Kidney (tissue), 14 donors: ENCODE measurements around the gene CALCA. TPM values are rescaled to one million over a fixed set of nuclear protein-coding genes. Genes with fewer than 3 reads are reported as not detected.

Experiments
- DNase-seq, 5 donors: peaks; one replicate each; pipeline ENCODE4 v3.0.0-alpha.2; 2013 to 2020
- FAIRE-seq: peaks from 2 replicates; lab custom pipeline; 2012; peaks lifted over from hg19 to GRCh38; lab: Jason Lieb, UNC
- H3K27ac ChIP-seq, 2 donors: one replicate each; pipeline ENCODE4 v1.7.0; 2013; ENCODE audit warnings: low read depth in 2 of 2, low read length in 2 of 2, inconsistent platforms in 1 of 2
- H3K27me3 ChIP-seq: one replicate; pipeline ENCODE4 v1.7.1; 2013; ENCODE audit warnings: low read length, inconsistent platforms; ENCODE audit not compliant: control insufficient read depth, insufficient read depth
- H3K36me3 ChIP-seq, 3 donors: one replicate each; pipeline versions ENCODE4 v1.7.0 to v1.7.1; 2013; ENCODE audit warnings: low read length in 3 of 3, control low read depth in 1 of 3, inconsistent platforms in 1 of 3; ENCODE audit not compliant: insufficient read depth in 3 of 3, control insufficient read depth in 2 of 3
- H3K4me1 ChIP-seq, 3 donors: one replicate each; pipeline versions ENCODE4 v1.7.0 to v1.7.1; 2013; ENCODE audit warnings: low read length in 3 of 3, inconsistent platforms in 1 of 3, low read depth in 1 of 3; ENCODE audit not compliant: control insufficient read depth in 2 of 3, insufficient read depth in 2 of 3
- H3K4me3 ChIP-seq, 3 donors: one replicate each; pipeline versions ENCODE4 v1.7.0 to v1.8.1; 2013; ENCODE audit warnings: low read length in 3 of 3, control low read depth in 1 of 3, inconsistent platforms in 1 of 3
- H3K9ac ChIP-seq, 3 donors: one replicate each; pipeline versions ENCODE4 v1.7.0 to v1.7.1; 2013; ENCODE audit warnings: low read length in 3 of 3, control low read depth in 1 of 3, inconsistent platforms in 1 of 3
- H3K9me3 ChIP-seq, 3 donors: one replicate each; pipeline versions ENCODE4 v1.7.0 to v1.7.1; 2013; ENCODE audit warnings: low read length in 3 of 3, control low read depth in 1 of 3, inconsistent platforms in 1 of 3; ENCODE audit not compliant: control insufficient read depth in 2 of 3, insufficient read depth in 1 of 3
- intact Hi-C: fragments of 100-400 bp; cut with DNase I; formaldehyde crosslinking; loops from one replicate; pipeline ENCODE4 v1.11.1; 2022
- polyA plus RNA-seq: library from polyadenylated mRNA; stranded (reverse); fragments of 350-450 nt; fragmentation: Illumina TruSeq; extraction: RNeasy Lipid Tissue Mini Kit (QIAGEN cat#74804); gene quantifications from one replicate; pipeline ENCODE4 v1.2.3, GENCODE V29; 2014; ENCODE audit warnings: low read depth, low replicate concordance; ENCODE audit not compliant: insufficient read depth
- total RNA-seq: library from RNA; stranded (reverse); fragmentation: NEBNext Ultra II Directional; extraction: Animal tissue kit (Norgen Biotek cat#: 25700); gene quantifications from one replicate; pipeline ENCODE4 v1.2.1, GENCODE V29; 2021
- TF ChIP-seq, protein P1 (sequence below): IDR thresholded peaks from 3 replicates; pipeline ENCODE4 v1.5.1; 2012; ENCODE audit warnings: mild to moderate bottlenecking, moderate library complexity, borderline replicate concordance; ENCODE audit not compliant: insufficient read depth; ENCODE audit errors: extremely low read depth
- donor health status: control.
- donor health status: control.
- donor health status: control.
- donor health status: control.
- donor health status: control.
- donor health status: DM: yes; HTN: yes; CAD: no.
- donor health status: Normal renal cell carcinoma (clear cell type).

The CALCA gene
- total and polyA plus RNA-seq, 2 donors from 2014 or later = 29.8 TPM; not detected in 1

- FAIRE-seq (no peak), DNase-seq (peak in 4 of 5 donors; percentile 61 to 78 (median 66))
- peak overlapping the region in 2 of 3 donors; percentile 2 to 43 for H3K4me3 ChIP-seq
- peaks cover 0 to 13% (median 10%) of the 10 kb centered on the region in 3 donors for H3K4me1 ChIP-seq
- peaks cover 45% of the 10 kb centered on the region for H3K27me3 ChIP-seq
- H3K27ac ChIP-seq = no peak overlapping the region
- TF ChIP-seq, protein P1, sequence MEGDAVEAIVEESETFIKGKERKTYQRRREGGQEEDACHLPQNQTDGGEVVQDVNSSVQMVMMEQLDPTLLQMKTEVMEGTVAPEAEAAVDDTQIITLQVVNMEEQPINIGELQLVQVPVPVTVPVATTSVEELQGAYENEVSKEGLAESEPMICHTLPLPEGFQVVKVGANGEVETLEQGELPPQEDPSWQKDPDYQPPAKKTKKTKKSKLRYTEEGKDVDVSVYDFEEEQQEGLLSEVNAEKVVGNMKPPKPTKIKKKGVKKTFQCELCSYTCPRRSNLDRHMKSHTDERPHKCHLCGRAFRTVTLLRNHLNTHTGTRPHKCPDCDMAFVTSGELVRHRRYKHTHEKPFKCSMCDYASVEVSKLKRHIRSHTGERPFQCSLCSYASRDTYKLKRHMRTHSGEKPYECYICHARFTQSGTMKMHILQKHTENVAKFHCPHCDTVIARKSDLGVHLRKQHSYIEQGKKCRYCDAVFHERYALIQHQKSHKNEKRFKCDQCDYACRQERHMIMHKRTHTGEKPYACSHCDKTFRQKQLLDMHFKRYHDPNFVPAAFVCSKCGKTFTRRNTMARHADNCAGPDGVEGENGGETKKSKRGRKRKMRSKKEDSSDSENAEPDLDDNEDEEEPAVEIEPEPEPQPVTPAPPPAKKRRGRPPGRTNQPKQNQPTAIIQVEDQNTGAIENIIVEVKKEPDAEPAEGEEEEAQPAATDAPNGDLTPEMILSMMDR = peak; percentile 32
- H3K9me3 ChIP-seq = no peaks in the 10 kb centered on the region
- intact Hi-C loops = no loop called here
- no peaks in the 10 kb centered on the region for H3K36me3 ChIP-seq
- H3K9ac ChIP-seq = no peak overlapping the region
Observed at GRCh38 chr11:14974515-14975251, 2.5 kb upstream of the CALCA start.

DNA sequence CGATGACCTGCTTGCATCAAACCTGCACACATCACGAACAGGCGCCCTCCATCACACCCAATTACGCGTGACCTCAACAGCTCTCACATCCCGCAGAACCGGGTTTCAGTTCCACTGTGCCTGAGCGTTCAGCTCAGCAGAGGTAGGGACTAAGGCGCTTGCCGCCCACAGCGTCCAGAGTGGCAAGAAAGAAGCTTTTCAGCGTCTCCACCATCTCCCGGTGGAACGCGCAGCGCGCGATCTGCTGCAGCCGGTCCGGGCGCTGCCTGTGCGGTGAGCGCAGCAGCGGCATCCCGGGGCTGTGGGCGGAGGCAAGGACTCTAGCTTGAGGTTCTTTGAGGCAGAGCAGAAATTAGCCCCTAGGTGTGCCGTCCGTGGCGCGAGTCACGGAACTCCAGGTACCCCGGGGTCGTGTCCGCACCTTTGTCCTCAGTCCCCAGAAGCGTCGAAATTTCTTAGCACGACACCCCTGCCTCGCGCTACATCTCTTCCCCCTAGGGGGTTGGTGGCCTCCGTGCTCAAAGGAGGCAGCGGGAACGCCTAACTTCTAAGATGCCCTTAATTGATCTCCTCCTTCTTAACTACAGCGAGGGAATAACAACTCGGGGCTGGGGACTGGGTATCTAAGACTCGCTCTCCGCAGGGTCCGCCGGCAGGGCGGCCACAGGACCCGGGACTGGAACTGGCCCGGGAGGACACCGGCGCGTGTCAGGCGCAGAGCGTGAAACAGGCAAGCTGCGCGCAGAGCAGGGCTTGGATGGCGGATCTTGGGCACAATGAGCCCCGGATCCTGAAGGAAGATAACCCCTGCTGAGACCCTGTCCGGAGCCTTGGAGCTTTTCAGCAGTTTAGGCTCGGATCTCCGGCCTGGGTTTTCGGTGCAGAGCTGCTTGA lies 1.7 kb upstream of the CALCA start:
- Histone ChIP-seq H3K9ac (no peak overlapping the region), H3K4me3 (peak overlapping the region; percentile 4 to 43 (median 32)), H3K9me3 (no peaks in the 10 kb centered on the region), H3K36me3 (no peaks in the 10 kb centered on the region), H3K27ac (no peak overlapping the region), H3K4me1 (peaks cover 0 to 13% (median 10%) of the 10 kb centered on the region in 3 donors), H3K27me3 (peaks cover 45% of the 10 kb centered on the region)
- intact Hi-C loops = no loop called here
- TF ChIP-seq, protein P1 = no peak
- DNase-seq = peak; percentile 54 to 76 (median 62)
- no peak for FAIRE-seq

DNA sequence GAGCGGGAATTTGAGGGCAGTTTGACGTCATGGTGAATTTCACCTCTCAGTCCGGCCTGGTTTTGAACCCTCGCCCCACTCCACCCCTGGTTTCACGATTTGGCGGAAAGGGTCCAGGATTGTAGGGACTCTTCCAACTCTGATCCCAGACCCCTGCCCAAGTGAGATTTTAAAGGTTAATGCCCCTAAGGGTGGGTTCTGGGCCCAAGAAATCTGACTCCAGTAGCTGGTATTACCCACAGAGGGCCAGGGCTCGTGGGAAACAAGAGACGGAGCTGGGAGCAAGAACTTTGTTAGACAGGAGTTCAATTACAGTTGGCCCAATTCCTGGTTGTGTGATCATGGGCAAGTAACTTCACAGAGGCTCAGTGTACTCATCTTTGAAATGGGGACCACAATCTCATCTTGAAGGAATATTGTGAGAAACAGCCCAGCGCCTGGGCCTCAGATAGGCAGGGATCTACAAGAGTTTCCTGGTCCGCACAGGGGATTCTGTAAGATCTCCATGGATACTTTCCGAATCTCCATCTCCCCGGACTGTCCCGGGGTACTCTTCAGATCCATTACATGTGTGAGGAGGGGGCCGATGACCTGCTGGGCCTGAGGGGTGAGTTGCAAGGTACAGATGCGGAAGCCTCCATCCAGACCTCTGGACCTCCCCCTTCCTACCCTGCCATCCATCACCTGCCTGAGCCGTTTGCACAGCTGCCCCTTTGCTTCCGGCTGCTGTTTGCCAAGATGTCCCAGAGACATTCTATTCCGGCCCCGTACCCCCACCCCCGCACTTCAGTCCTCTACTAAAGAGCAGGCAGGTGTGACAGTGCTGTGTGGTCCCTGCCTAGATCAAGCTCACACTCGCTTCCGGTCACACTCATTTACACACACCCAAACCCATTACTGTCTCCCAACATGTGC lies 687 bp upstream of the CALCA start:
- intact Hi-C loops = no loop called here
- Histone ChIP-seq H3K9me3 (no peaks in the 10 kb centered on the region), H3K4me3 (peak overlapping the region in 1 of 3 donors; percentile 43), H3K9ac (no peak overlapping the region), H3K36me3 (no peaks in the 10 kb centered on the region), H3K4me1 (peaks cover 0 to 13% (median 10%) of the 10 kb centered on the region in 3 donors), H3K27ac (no peak overlapping the region), H3K27me3 (peaks cover 45% of the 10 kb centered on the region)
- FAIRE-seq (no peak), DNase-seq (peak in 4 of 5 donors; percentile 65 to 72 (median 70))
- TF ChIP-seq, protein P1 = no peak
